ENCODE results near the gene SDK1. TPM values are rescaled to one million over a fixed set of nuclear protein-coding genes. Genes with fewer than 3 reads are reported as not detected.

SDK1 gene
- total and polyA plus RNA-seq, 2 of the 8 experiments (the other 6 are each of a cell fraction or from before 2014, with no cell fraction given), result 3.3 to 7.2 TPM

- TF ChIP-seq ATF2 (IDR thresholded peaks at IDR 0.05; ENCODE audit: low read length), result no peak
- TF ChIP-seq EZH2 (IDR thresholded peaks at IDR 0.05; ENCODE audit: low read depth, low read length, severe bottlenecking), result no peak
Measured at GRCh38 chr7:4070214-4070613, 769.2 kb downstream of the SDK1 start (continued).
